ENCODE measurements around the gene ETV3.
A peak's percentile ranks its signal among the peaks of the same experiment; 100 is the strongest.
"Not testable (repeated sequence)": the region's sequence is repeated elsewhere in the genome, so short reads cannot be mapped to it uniquely, and the experiment has no call there.

ETV3 gene

GRCh38 chr1:157138220-157139051 lies at the start of gene ETV3:
Gene ETV3 (minus strand): TSS chr1:157138395. CDS start chr1:157136352, 2,043 bp downstream.
- ChIA-PET POLR2A (ENCODE audit: low non-redundant PET) (interaction anchor here (0.6 to 0.7 kb wide), 2 partner anchors 17 to 43 kb away, joined by 3 to 4 read pairs; no protein-coding TSS in a partner anchor), CTCF (interaction anchor here (1.3 to 5.3 kb wide), 2 partner anchors 18 to 983 kb away, joined by 3 to 27 read pairs; no protein-coding TSS in a partner anchor)

GRCh38 chr1:157186281-157186992 lies 48.2 kb upstream of the ETV3 start:
- no peak overlapping the region for H3K27ac ChIP-seq
- ChIA-PET CTCF (no interaction called here), POLR2A (ENCODE audit: low non-redundant PET) (no interaction called here)
- TF ChIP-seq, protein P1, sequence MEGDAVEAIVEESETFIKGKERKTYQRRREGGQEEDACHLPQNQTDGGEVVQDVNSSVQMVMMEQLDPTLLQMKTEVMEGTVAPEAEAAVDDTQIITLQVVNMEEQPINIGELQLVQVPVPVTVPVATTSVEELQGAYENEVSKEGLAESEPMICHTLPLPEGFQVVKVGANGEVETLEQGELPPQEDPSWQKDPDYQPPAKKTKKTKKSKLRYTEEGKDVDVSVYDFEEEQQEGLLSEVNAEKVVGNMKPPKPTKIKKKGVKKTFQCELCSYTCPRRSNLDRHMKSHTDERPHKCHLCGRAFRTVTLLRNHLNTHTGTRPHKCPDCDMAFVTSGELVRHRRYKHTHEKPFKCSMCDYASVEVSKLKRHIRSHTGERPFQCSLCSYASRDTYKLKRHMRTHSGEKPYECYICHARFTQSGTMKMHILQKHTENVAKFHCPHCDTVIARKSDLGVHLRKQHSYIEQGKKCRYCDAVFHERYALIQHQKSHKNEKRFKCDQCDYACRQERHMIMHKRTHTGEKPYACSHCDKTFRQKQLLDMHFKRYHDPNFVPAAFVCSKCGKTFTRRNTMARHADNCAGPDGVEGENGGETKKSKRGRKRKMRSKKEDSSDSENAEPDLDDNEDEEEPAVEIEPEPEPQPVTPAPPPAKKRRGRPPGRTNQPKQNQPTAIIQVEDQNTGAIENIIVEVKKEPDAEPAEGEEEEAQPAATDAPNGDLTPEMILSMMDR (conservative IDR thresholded peaks at IDR 0.05; ENCODE audit: low read depth) = no peak
- no peak for DNase-seq (ENCODE audit: low spot score)

More at GRCh38 chr1:157138220-157139051, at the start of gene ETV3:
- H3K27ac ChIP-seq = peak within 1 kb of the TSS; percentile 89
- DNase-seq (ENCODE audit: low spot score) = peak; percentile 94
- TF ChIP-seq, protein P1 (conservative IDR thresholded peaks at IDR 0.05; ENCODE audit: low read depth) = no peak

DNA sequence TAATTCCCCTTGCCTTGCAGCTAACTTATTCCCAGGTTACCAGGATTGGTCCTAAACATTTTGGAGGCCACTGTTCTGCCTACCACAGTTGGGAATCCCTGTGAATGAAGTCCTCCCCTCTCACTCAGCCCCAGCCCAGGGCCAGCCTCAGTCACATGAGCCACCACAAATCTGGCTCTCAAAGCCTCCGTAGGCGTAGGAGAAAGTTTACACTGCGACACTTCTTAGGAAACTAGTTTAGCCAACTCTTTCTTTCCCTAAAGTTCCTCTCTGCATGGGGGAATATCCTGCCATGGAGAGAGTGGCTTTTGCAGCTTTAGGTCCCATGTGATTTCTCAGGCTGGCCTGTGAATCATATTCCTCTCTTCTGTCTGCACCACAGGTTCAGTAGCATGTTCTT lies 45.7 kb upstream of the ETV3 start:
- POLR2A ChIA-PET (ENCODE audit: low non-redundant PET) = no interaction called here
- CTCF ChIA-PET = no interaction called here

GRCh38 chr1:157182371-157182770 lies 44.2 kb upstream of the ETV3 start:
- DNase-seq (ENCODE audit: low spot score); H3K27ac ChIP-seq; POLR2A ChIA-PET (ENCODE audit: low non-redundant PET): not testable (repeated sequence)
- CTCF ChIA-PET = interaction anchor here (0.7 kb wide), 1 partner anchor 10 kb away, joined by 3 read pairs; no protein-coding TSS in a partner anchor

More for the DNA sequence above, 45.7 kb upstream of the ETV3 start:
- DNase-seq (ENCODE audit: low spot score) = no peak
- TF ChIP-seq, protein P1 (conservative IDR thresholded peaks at IDR 0.05; ENCODE audit: low read depth) = no peak
- no peak overlapping the region for H3K27ac ChIP-seq

DNA sequence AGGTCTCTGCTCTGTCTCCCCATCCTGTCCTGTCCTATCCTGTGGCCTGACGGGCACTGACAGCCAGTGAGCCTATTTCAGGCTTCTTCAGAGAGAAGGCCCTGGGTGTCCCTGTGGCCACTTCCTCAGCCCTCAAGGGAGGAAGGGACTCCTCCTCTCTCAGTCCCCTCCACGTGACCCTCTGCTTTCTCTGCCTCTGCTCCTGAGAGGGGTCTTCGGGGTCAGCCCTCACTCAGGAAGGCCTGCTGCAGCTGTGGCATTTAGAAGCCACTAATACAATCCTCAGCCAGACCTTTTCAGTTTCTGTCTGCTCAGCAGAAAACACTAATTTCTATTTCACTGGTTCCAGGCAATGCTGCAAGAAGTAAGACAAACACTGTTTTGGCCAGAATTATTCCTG lies 43.6 kb upstream of the ETV3 start:
- no peak for DNase-seq (ENCODE audit: low spot score)
- H3K27ac ChIP-seq = no peak overlapping the region
- POLR2A ChIA-PET (ENCODE audit: low non-redundant PET) = interaction anchor here (0.6 kb wide), 1 partner anchor 43 kb away, joined by 3 read pairs; the partner anchor contains the start of gene ETV3
- CTCF ChIA-PET = no interaction called here
- TF ChIP-seq, protein P1 (conservative IDR thresholded peaks at IDR 0.05; ENCODE audit: low read depth) = no peak

GRCh38 chr1:157181258-157181657 lies 43.1 kb upstream of the ETV3 start:
- TF ChIP-seq, protein P1 (conservative IDR thresholded peaks at IDR 0.05; ENCODE audit: low read depth) = no peak
- H3K27ac ChIP-seq = no peak overlapping the region
- POLR2A ChIA-PET (ENCODE audit: low non-redundant PET) = interaction anchor here (0.6 kb wide), 1 partner anchor 43 kb away, joined by 3 read pairs; the partner anchor contains the start of gene ETV3

More at GRCh38 chr1:157181258-157181657, 43.1 kb upstream of the ETV3 start:
- CTCF ChIA-PET = interaction anchor here (0.6 kb wide), 1 partner anchor 462 kb away, joined by 3 read pairs; no protein-coding TSS in a partner anchor
- no peak for DNase-seq (ENCODE audit: low spot score)
